ENCODE data around the gene TEKT5.

DNA sequence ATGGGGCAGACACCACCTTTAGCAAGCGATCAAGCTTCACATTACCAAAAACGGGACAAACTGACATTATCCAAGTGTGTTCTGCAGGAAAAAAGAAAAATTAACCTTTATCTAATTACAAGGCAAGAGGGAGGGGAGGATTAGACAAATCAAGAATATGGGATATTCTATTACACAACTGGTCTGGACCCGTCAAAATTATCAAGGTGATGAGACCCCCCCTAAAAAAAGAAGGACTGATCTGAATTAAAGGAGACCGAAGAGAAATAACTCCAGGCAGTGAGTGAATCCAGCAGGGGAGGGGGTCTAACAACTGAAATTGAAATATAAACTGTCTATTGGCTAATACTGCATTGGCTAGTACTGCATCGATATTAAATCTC lies 48.5 kb upstream of the TEKT5 start:
- TF ChIP-seq, protein P1, sequence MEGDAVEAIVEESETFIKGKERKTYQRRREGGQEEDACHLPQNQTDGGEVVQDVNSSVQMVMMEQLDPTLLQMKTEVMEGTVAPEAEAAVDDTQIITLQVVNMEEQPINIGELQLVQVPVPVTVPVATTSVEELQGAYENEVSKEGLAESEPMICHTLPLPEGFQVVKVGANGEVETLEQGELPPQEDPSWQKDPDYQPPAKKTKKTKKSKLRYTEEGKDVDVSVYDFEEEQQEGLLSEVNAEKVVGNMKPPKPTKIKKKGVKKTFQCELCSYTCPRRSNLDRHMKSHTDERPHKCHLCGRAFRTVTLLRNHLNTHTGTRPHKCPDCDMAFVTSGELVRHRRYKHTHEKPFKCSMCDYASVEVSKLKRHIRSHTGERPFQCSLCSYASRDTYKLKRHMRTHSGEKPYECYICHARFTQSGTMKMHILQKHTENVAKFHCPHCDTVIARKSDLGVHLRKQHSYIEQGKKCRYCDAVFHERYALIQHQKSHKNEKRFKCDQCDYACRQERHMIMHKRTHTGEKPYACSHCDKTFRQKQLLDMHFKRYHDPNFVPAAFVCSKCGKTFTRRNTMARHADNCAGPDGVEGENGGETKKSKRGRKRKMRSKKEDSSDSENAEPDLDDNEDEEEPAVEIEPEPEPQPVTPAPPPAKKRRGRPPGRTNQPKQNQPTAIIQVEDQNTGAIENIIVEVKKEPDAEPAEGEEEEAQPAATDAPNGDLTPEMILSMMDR (conservative IDR thresholded peaks at IDR 0.05 in 1 of 2, IDR thresholded peaks at IDR 0.05 in 1 of 2; ENCODE audit: low read depth in 1 of 2, low read length in 2 of 2) = no peak
- no peak for TF ChIP-seq EZH2 (IDR thresholded peaks at IDR 0.05; ENCODE audit: low read length, missing control alignments)

Measured in fibroblast of lung (primary cell).